Measurements from ENCODE around the gene REPIN1.

The REPIN1 gene

DNA sequence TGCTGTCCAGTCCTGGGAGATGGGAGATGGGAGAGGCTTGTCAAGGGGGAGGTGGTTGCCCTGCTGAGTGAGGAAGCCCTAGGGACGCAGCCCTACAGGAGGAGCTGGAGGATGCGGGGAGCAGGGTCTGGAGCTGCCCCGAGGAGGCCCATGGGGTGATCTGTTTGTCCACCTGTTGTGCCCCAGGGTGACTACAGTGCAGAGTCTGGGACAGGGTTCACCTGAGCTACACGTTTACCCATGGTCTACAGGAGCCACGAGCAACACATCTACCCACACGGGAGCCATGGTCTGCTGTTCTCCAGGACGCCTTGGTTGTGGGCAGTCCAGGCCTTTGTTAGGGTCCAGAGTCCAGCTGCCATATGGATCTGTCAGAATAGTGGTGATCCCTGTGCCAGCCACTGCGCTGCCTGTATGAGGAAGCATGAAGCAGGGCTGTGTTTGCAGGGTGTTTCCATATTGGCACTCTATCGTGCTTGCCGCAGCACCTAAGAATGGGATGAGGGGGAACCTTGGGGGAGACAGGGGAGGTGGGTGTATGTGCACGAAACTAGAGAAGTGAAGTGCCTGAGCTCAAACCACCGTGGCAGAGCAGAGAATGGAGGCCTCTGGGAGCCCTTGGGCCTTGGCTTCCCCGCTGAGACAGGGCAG lies 34.2 kb downstream of the REPIN1 start:
- no peak overlapping the region for H3K9ac ChIP-seq (ENCODE audit: low read length)
- H3K36me3 ChIP-seq (replicated peaks; ENCODE audit: low read depth, low read length) = peaks cover 8% of the 10 kb centered on the region
- peaks cover 36% of the 10 kb centered on the region for H3K79me2 ChIP-seq (ENCODE audit: low read length)
- peaks cover 39% of the 10 kb centered on the region for H3K4me1 ChIP-seq (ENCODE audit: low read length)
- H3K27ac ChIP-seq (ENCODE audit: low read length) = no peak overlapping the region
- no peak overlapping the region for H3K4me2 ChIP-seq (ENCODE audit: low read length)
- H2AFZ ChIP-seq (ENCODE audit: low read depth, low read length) = no peak overlapping the region
- H3K4me3 ChIP-seq (ENCODE audit: low read length) = no peak overlapping the region
- H3K27me3 ChIP-seq (ENCODE audit: low read depth, low read length) = no peaks in the 10 kb centered on the region
- TF ChIP-seq, protein P1, sequence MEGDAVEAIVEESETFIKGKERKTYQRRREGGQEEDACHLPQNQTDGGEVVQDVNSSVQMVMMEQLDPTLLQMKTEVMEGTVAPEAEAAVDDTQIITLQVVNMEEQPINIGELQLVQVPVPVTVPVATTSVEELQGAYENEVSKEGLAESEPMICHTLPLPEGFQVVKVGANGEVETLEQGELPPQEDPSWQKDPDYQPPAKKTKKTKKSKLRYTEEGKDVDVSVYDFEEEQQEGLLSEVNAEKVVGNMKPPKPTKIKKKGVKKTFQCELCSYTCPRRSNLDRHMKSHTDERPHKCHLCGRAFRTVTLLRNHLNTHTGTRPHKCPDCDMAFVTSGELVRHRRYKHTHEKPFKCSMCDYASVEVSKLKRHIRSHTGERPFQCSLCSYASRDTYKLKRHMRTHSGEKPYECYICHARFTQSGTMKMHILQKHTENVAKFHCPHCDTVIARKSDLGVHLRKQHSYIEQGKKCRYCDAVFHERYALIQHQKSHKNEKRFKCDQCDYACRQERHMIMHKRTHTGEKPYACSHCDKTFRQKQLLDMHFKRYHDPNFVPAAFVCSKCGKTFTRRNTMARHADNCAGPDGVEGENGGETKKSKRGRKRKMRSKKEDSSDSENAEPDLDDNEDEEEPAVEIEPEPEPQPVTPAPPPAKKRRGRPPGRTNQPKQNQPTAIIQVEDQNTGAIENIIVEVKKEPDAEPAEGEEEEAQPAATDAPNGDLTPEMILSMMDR (IDR thresholded peaks at IDR 0.05; ENCODE audit: low read depth, low read length) = no peak
- no peak for TF ChIP-seq EZH2phosphoT487 (IDR thresholded peaks at IDR 0.05; ENCODE audit: low read depth)
- no peaks in the 10 kb centered on the region for H4K20me1 ChIP-seq (ENCODE audit: insufficient read depth, low read length)
- H3K9me3 ChIP-seq (ENCODE audit: insufficient read depth, low read length) = no peaks in the 10 kb centered on the region

DNA sequence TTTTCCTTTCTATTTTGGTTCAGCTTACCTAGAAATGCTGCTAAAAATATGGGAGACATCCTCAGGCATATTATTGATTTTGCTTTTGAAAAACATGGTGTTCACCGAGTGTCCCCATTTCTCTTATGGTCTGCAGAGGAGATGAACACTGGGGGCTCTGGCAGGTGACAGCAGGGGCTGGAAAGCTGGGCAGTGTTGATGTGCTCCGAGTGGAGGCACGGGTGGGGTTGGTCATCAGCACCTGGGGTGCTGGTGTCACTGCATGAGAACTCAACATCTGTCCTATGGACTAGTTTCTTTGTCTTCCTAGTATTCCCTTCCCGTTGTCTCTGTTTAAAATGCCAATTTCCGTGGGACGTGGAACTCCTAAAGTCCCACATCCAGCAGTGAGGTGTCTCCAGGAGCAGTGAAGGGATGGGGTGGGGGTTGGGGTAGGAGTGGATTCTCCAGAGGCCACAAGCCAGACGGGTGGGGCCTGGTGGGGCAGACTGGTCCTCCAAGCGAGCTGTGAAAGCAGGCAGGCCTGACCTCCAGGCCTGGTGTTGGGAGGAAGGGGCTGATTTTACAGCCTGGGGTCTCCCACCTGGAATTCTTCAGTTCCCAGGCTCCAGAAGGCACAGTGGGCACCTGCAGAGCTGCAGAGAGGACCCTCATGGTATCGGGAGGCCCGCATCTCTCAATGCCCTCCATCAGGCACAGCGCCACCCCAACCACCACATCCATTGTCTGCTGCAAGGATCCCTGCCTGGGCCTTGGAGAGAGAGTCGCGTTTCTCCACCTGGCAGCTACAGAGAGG lies 35.0 kb downstream of the REPIN1 start:
- Histone ChIP-seq H2AFZ (ENCODE audit: low read depth, low read length) (no peak overlapping the region), H3K79me2 (ENCODE audit: low read length) (peaks cover 40% of the 10 kb centered on the region), H3K36me3 (replicated peaks; ENCODE audit: low read depth, low read length) (peaks cover 8% of the 10 kb centered on the region), H3K4me2 (ENCODE audit: low read length) (peak overlapping the region; percentile 99), H3K4me3 (ENCODE audit: low read length) (peak overlapping the region; percentile 85), H3K27ac (ENCODE audit: low read length) (peak overlapping the region; percentile 98), H3K9ac (ENCODE audit: low read length) (peak overlapping the region; percentile 97), H4K20me1 (ENCODE audit: insufficient read depth, low read length) (no peaks in the 10 kb centered on the region), H3K27me3 (ENCODE audit: low read depth, low read length) (no peaks in the 10 kb centered on the region), H3K9me3 (ENCODE audit: insufficient read depth, low read length) (no peaks in the 10 kb centered on the region), H3K4me1 (ENCODE audit: low read length) (peaks cover 47% of the 10 kb centered on the region)
- TF ChIP-seq, protein P1 (IDR thresholded peaks at IDR 0.05; ENCODE audit: low read depth, low read length) = no peak
- no peak for TF ChIP-seq EZH2phosphoT487 (IDR thresholded peaks at IDR 0.05; ENCODE audit: low read depth)

DNA sequence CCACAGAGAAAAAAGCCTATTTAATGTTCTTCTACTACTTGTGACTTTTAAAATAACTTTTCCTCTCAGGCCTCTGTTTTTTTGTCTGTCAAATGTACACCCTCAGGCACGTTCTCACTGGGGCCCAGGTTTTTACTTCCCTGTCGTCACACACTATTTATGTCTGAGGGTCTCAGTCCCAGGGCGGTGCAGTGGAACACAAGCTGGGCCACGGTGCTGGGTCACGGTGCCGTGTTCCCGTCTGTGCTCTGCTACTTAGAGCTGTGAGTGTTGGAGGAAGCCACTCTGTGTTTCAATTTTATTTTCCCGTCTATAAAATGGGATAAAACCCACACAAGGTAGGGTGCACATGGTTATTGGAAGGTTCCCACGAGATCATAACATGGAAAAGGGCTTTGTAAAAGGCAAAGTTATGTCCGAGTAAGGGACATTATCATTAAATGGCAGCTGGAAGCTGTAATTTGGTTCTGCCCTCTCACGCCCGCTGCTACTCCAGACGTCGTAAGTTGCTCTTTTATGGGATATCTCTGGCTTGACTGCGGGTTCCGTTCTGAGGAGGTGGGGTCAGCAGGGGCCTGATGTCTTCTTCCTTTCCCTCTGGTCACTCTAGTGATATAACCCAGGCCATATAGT lies 35.7 kb downstream of the REPIN1 start:
- peak overlapping the region; percentile 85 for H3K4me3 ChIP-seq (ENCODE audit: low read length)
- peak overlapping the region; percentile 43 for H2AFZ ChIP-seq (ENCODE audit: low read depth, low read length)
- peaks cover 40% of the 10 kb centered on the region for H3K79me2 ChIP-seq (ENCODE audit: low read length)
- H3K4me2 ChIP-seq (ENCODE audit: low read length) = peak overlapping the region; percentile 99
- H3K27me3 ChIP-seq (ENCODE audit: low read depth, low read length) = no peaks in the 10 kb centered on the region
- H3K9ac ChIP-seq (ENCODE audit: low read length) = peak overlapping the region; percentile 97
- TF ChIP-seq, protein P1 (IDR thresholded peaks at IDR 0.05; ENCODE audit: low read depth, low read length) = no peak
- TF ChIP-seq EZH2phosphoT487 (IDR thresholded peaks at IDR 0.05; ENCODE audit: low read depth) = no peak
- no peaks in the 10 kb centered on the region for H3K9me3 ChIP-seq (ENCODE audit: insufficient read depth, low read length)
- H3K4me1 ChIP-seq (ENCODE audit: low read length) = peaks cover 54% of the 10 kb centered on the region
- peak overlapping the region; percentile 98 for H3K27ac ChIP-seq (ENCODE audit: low read length)
- no peaks in the 10 kb centered on the region for H4K20me1 ChIP-seq (ENCODE audit: insufficient read depth, low read length)
- peaks cover 8% of the 10 kb centered on the region for H3K36me3 ChIP-seq (replicated peaks; ENCODE audit: low read depth, low read length)

All from OCI-LY3 (cell line).